ENCODE data around the gene NPY4R. TPM values are rescaled to one million over a fixed set of nuclear protein-coding genes. Genes with fewer than 3 reads are reported as not detected.

Gene NPY4R
- not detected for total RNA-seq

GRCh38 chr10:46465765-46466164 is at the start of gene NPY4R:
NPY4R (minus strand) TSS chr10:46465958; CDS start chr10:46462635, 3,323 bp downstream.

Other genes with a start within 250 kb of the NPY4R start
- gene ANTXRL, start 179.0 kb downstream of the NPY4R start, total RNA-seq: not detected
- gene ANXA8L1, start 90.2 kb downstream of the NPY4R start, total RNA-seq: not detected
- gene GPRIN2, start 90.7 kb upstream of the NPY4R start, total RNA-seq: under 1 TPM in 1 of 2 donors, not detected in 1; 0.33 TPM
- not detected for gene SYT15, start 113.2 kb upstream of the NPY4R start, total RNA-seq